PFSK-1 (cell line): ENCODE measurements around the gene DIP2C.

Experiments used
- POLR2AphosphoS5 ChIP-seq: IDR thresholded peaks from 2 replicates; pipeline ENCODE4 v1.6.1; 2012; ENCODE audit warnings: low read depth, mild to moderate bottlenecking, control low read depth, low read length, moderate library complexity
- REST ChIP-seq, 2 experiments: IDR thresholded peaks; 2 replicates each; pipeline versions ENCODE4 v1.6.1 to v1.8.0; 2011 to 2012; ENCODE audit warnings: low read depth in 2 of 2, low read length in 2 of 2, control low read depth in 1 of 2, inconsistent platforms in 1 of 2, mild to moderate bottlenecking in 1 of 2, moderate library complexity in 1 of 2; ENCODE audit not compliant: insufficient read depth in 1 of 2
- TAF1 ChIP-seq: IDR thresholded peaks from 2 replicates; pipeline ENCODE4 v1.6.1; 2012; ENCODE audit warnings: low read length, control low read depth, borderline replicate concordance; ENCODE audit not compliant: insufficient read depth

- no peak for TF ChIP-seq TAF1
- TF ChIP-seq POLR2AphosphoS5, result no peak
- TF ChIP-seq REST (IDR thresholded peaks at IDR 0.05; ENCODE audit: insufficient read depth in 1 of 2, low read depth in 2 of 2, low read length in 2 of 2), result no peak
These were observed 297.4 kb downstream of the DIP2C start for GRCh38 chr10:391847-392704.
